Astrocyte (in vitro differentiated cells and primary cell): ENCODE data around the gene NKD1. TPM values are rescaled to one million over a fixed set of nuclear protein-coding genes. Genes with fewer than 3 reads are reported as not detected.

Experiments
- DNase-seq: peaks from one replicate; pipeline ENCODE4 v3.0.0-alpha.2; 2010; ENCODE audit warnings: low read depth
- FAIRE-seq: peaks from 2 replicates; lab custom pipeline; 2011; peaks lifted over from hg19 to GRCh38; lab: Jason Lieb, UNC
- H2AFZ ChIP-seq: 2 replicates; pipeline ENCODE4 v1.6.0; 2012; ENCODE audit warnings: low read depth, low read length, inconsistent platforms
- H3K27ac ChIP-seq: 2 replicates; pipeline ENCODE4 v1.5.1; 2011; ENCODE audit warnings: low read depth, low read length, inconsistent platforms
- H3K27me3 ChIP-seq: 2 replicates; pipeline ENCODE4 v1.6.0; 2011; ENCODE audit warnings: low read length, inconsistent platforms; ENCODE audit not compliant: insufficient read depth
- H3K36me3 ChIP-seq: 2 replicates; pipeline ENCODE4 v1.5.1; 2011; ENCODE audit warnings: low read length, inconsistent platforms; ENCODE audit not compliant: insufficient read depth
- H3K4me1 ChIP-seq: 2 replicates; pipeline ENCODE4 v1.5.1; 2011; ENCODE audit warnings: low read length, inconsistent platforms; ENCODE audit not compliant: insufficient read depth
- H3K4me2 ChIP-seq: 2 replicates; pipeline ENCODE4 v1.6.0; 2012; ENCODE audit warnings: low read length, inconsistent platforms
- H3K4me3 ChIP-seq: 2 replicates; pipeline ENCODE4 v1.5.1; 2011; ENCODE audit warnings: low read depth, mild to moderate bottlenecking, low read length, inconsistent platforms; ENCODE audit not compliant: insufficient read depth
- H3K79me2 ChIP-seq: 2 replicates; pipeline ENCODE4 v1.6.0; 2012; ENCODE audit warnings: mild to moderate bottlenecking, low read length, inconsistent platforms; ENCODE audit not compliant: insufficient read depth
- H3K9ac ChIP-seq: 2 replicates; pipeline ENCODE4 v1.6.0; 2012; ENCODE audit warnings: mild to moderate bottlenecking, low read length, inconsistent platforms
- H3K9me3 ChIP-seq: 2 replicates; pipeline ENCODE4 v1.5.1; 2012; ENCODE audit warnings: low read depth, mild to moderate bottlenecking, low read length, inconsistent platforms; ENCODE audit not compliant: insufficient read depth
- H4K20me1 ChIP-seq: 2 replicates; pipeline ENCODE4 v1.6.0; 2012; ENCODE audit warnings: low read length, inconsistent platforms; ENCODE audit not compliant: insufficient read depth
- H3K27ac Mint-ChIP-seq: one replicate; pipeline ENCODE4 v1.8.0; 2021; ENCODE audit warnings: mild to moderate bottlenecking, mixed read lengths; ENCODE audit not compliant: unreplicated experiment
- H3K27me3 Mint-ChIP-seq: one replicate; pipeline ENCODE4 v1.8.0; 2021; ENCODE audit warnings: low read depth, mixed read lengths; ENCODE audit not compliant: unreplicated experiment
- H3K36me3 Mint-ChIP-seq: one replicate; pipeline ENCODE4 v1.8.0; 2021; ENCODE audit warnings: low read depth, mixed read lengths; ENCODE audit not compliant: unreplicated experiment
- H3K4me1 Mint-ChIP-seq: one replicate; pipeline ENCODE4 v1.8.0; 2021; ENCODE audit warnings: low read depth, mixed read lengths; ENCODE audit not compliant: unreplicated experiment
- H3K4me3 Mint-ChIP-seq: one replicate; pipeline ENCODE4 v1.8.0; 2021; ENCODE audit warnings: mild to moderate bottlenecking, moderate library complexity, mixed read lengths; ENCODE audit not compliant: unreplicated experiment
- H3K9me3 Mint-ChIP-seq: one replicate; pipeline ENCODE4 v1.8.0; 2021; ENCODE audit warnings: mild to moderate bottlenecking, mixed read lengths; ENCODE audit not compliant: unreplicated experiment
- CTCF ChIP-seq: IDR thresholded peaks from 2 replicates; pipeline ENCODE4 v1.5.1; 2011; ENCODE audit warnings: low read depth, mild to moderate bottlenecking, inconsistent platforms, low read length, moderate library complexity; ENCODE audit not compliant: insufficient read depth
- EZH2 ChIP-seq: IDR thresholded peaks from 2 replicates; pipeline ENCODE4 v1.6.1; 2012; ENCODE audit warnings: mild to moderate bottlenecking, low read length, inconsistent platforms; ENCODE audit not compliant: insufficient read depth
- total RNA-seq: library from RNA; stranded (reverse); gene quantifications from 2 replicates; pipeline ENCODE4 v1.2.1, GENCODE V29; 2021

The NKD1 gene
- total RNA-seq, 1 donor from 2014 or later = 9.1 TPM

- Mint-ChIP-seq H3K4me1 (no peaks in the 10 kb centered on the region), H3K27me3 (peaks cover 25% of the 10 kb centered on the region), H3K9me3 (peaks cover 3% of the 10 kb centered on the region), H3K4me3 (no peak overlapping the region), H3K36me3 (peaks cover 6% of the 10 kb centered on the region), H3K27ac (no peak overlapping the region)
- H3K4me2 ChIP-seq = no peak overlapping the region
- H3K27ac ChIP-seq = no peak overlapping the region
- H3K79me2 ChIP-seq = no peaks in the 10 kb centered on the region
- H3K9ac ChIP-seq = no peak overlapping the region
- H3K4me1 ChIP-seq = no peaks in the 10 kb centered on the region
- FAIRE-seq (no peak), DNase-seq (no peak)
- TF ChIP-seq CTCF = no peak
- TF ChIP-seq EZH2 = no peak
- no peaks in the 10 kb centered on the region for H3K36me3 ChIP-seq
- H3K9me3 ChIP-seq = no peaks in the 10 kb centered on the region
- no peaks in the 10 kb centered on the region for H4K20me1 ChIP-seq
- H3K27me3 ChIP-seq = no peaks in the 10 kb centered on the region
- H2AFZ ChIP-seq = no peak overlapping the region
- no peak overlapping the region for H3K4me3 ChIP-seq
Measured at GRCh38 chr16:50571786-50572185, 23.6 kb downstream of the NKD1 start.

GRCh38 chr16:50572700-50573099 is 24.5 kb downstream of the NKD1 start:
- no peak overlapping the region for H3K4me3 ChIP-seq
- no peak for FAIRE-seq
- peaks cover 3% of the 10 kb centered on the region for H3K9me3 Mint-ChIP-seq
- no peaks in the 10 kb centered on the region for H3K36me3 ChIP-seq
- no peaks in the 10 kb centered on the region for H3K9me3 ChIP-seq
- H3K4me1 ChIP-seq = no peaks in the 10 kb centered on the region
- no peak overlapping the region for H3K9ac ChIP-seq
- TF ChIP-seq CTCF (no peak), EZH2 (no peak)
- H2AFZ ChIP-seq = no peak overlapping the region
- no peaks in the 10 kb centered on the region for H3K4me1 Mint-ChIP-seq
- peaks cover 6% of the 10 kb centered on the region for H3K36me3 Mint-ChIP-seq
- no peak for DNase-seq
- no peaks in the 10 kb centered on the region for H3K79me2 ChIP-seq
- no peak overlapping the region for H3K27ac Mint-ChIP-seq
- H3K4me2 ChIP-seq = no peak overlapping the region
- H3K4me3 Mint-ChIP-seq = no peak overlapping the region
- no peaks in the 10 kb centered on the region for H4K20me1 ChIP-seq
- H3K27ac ChIP-seq = no peak overlapping the region
- no peaks in the 10 kb centered on the region for H3K27me3 ChIP-seq
- H3K27me3 Mint-ChIP-seq = peaks cover 25% of the 10 kb centered on the region

GRCh38 chr16:50573279-50573678 is 25.1 kb downstream of the NKD1 start:
- peaks cover 3% of the 10 kb centered on the region for H3K9me3 Mint-ChIP-seq
- no peak overlapping the region for H3K9ac ChIP-seq
- H2AFZ ChIP-seq = no peak overlapping the region
- H3K4me3 Mint-ChIP-seq = no peak overlapping the region
- no peak overlapping the region for H3K4me2 ChIP-seq
- H3K79me2 ChIP-seq = no peaks in the 10 kb centered on the region
- H3K27me3 ChIP-seq = no peaks in the 10 kb centered on the region
- H3K27ac Mint-ChIP-seq = no peak overlapping the region
- H3K4me1 ChIP-seq = no peaks in the 10 kb centered on the region
- no peak overlapping the region for H3K27ac ChIP-seq
- peaks cover 6% of the 10 kb centered on the region for H3K36me3 Mint-ChIP-seq
- no peaks in the 10 kb centered on the region for H3K36me3 ChIP-seq
- TF ChIP-seq EZH2 (no peak), CTCF (no peak)
- no peaks in the 10 kb centered on the region for H4K20me1 ChIP-seq
- no peak for FAIRE-seq
- peaks cover 21% of the 10 kb centered on the region for H3K27me3 Mint-ChIP-seq
- no peaks in the 10 kb centered on the region for H3K9me3 ChIP-seq
- no peaks in the 10 kb centered on the region for H3K4me1 Mint-ChIP-seq
- DNase-seq = no peak
- H3K4me3 ChIP-seq = no peak overlapping the region
